GM12878 (cell line): ENCODE data around the gene MZT2A. TPM values are rescaled to one million over a fixed set of nuclear protein-coding genes. Genes with fewer than 3 reads are reported as not detected.

Experiments
- ATF2 ChIP-seq: IDR thresholded peaks from 2 replicates; pipeline ENCODE4 v1.6.1; 2012; ENCODE audit warnings: low read length, inconsistent platforms
- ATF7 ChIP-seq: fragments of 450-650 bp; IDR thresholded peaks from 2 replicates; pipeline ENCODE4 v1.6.1; 2016; ENCODE audit warnings: low read depth, mild to moderate bottlenecking
- BCL3 ChIP-seq: IDR thresholded peaks from 2 replicates; pipeline ENCODE4 v1.6.1; 2011; ENCODE audit warnings: borderline replicate concordance, low read depth, mild to moderate bottlenecking, moderate library complexity, low read length; ENCODE audit not compliant: insufficient read depth, poor library complexity, severe bottlenecking
- BHLHE40 ChIP-seq, 2 experiments: fragments of 450-650 bp in 1 of 2; IDR thresholded peaks; 2 replicates each; pipeline ENCODE4 v1.6.1; 2011 to 2017; ENCODE audit warnings: low read depth in 2 of 2, borderline replicate concordance in 1 of 2, improper control_type of control experiment in 1 of 2, low read length in 1 of 2, mild to moderate bottlenecking in 1 of 2
- CBX3 ChIP-seq: fragments of 200-600 bp; sonication (generic); IDR thresholded peaks from 2 replicates; pipeline ENCODE4 v1.6.1; 2016; ENCODE audit warnings: low read depth, borderline replicate concordance
- CTCF ChIP-seq, 3 experiments: IDR thresholded peaks in 2 of 3; conservative IDR thresholded peaks in 1 of 3; 2 replicates each; pipeline ENCODE4 v1.5.1; 2011; ENCODE audit warnings: low read depth in 3 of 3, low read length in 3 of 3, mild to moderate bottlenecking in 3 of 3, control low read depth in 2 of 3, moderate library complexity in 2 of 3, inconsistent platforms in 1 of 3, mixed read lengths in 1 of 3; ENCODE audit not compliant: control insufficient read depth in 2 of 3, insufficient read depth in 1 of 3; ENCODE audit errors: extremely low read depth in 1 of 3
- E2F4 ChIP-seq: IDR thresholded peaks from 2 replicates; pipeline ENCODE4 v1.6.1; 2012; ENCODE audit warnings: low read depth, low read length, improper control_type of control experiment
- ETV6 ChIP-seq, 2 experiments: fragments of 450-650 bp in 1 of 2; IDR thresholded peaks in 1 of 2; conservative IDR thresholded peaks in 1 of 2; 2 replicates each; pipeline ENCODE4 v1.6.1; 2014; ENCODE audit warnings: antibody characterized with exemption in 1 of 2, borderline replicate concordance in 1 of 2, low read depth in 1 of 2, mild to moderate bottlenecking in 1 of 2, moderate library complexity in 1 of 2
- HCFC1 ChIP-seq: fragments of 150-350 bp; IDR thresholded peaks from 2 replicates; pipeline ENCODE4 v1.6.1; 2014; ENCODE audit warnings: low read length
- IKZF1 ChIP-seq: fragments of 450-650 bp; conservative IDR thresholded peaks from 2 replicates; pipeline ENCODE4 v1.6.1; 2017; ENCODE audit warnings: antibody characterized with exemption, mild to moderate bottlenecking
- JUND ChIP-seq: IDR thresholded peaks from 2 replicates; pipeline ENCODE4 v1.6.1; 2012; ENCODE audit warnings: low read depth, mild to moderate bottlenecking, low read length, improper control_type of control experiment, moderate library complexity
- MTA3 ChIP-seq: IDR thresholded peaks from 2 replicates; pipeline ENCODE4 v1.6.1; 2012; ENCODE audit warnings: low read length, inconsistent platforms, borderline replicate concordance
- NR2C1 ChIP-seq: fragments of 450-650 bp; IDR thresholded peaks from 2 replicates; pipeline ENCODE4 v1.6.1; 2017; ENCODE audit warnings: antibody characterized with exemption, mild to moderate bottlenecking, moderate library complexity
- PML ChIP-seq: IDR thresholded peaks from 2 replicates; pipeline ENCODE4 v1.6.1; 2012; ENCODE audit warnings: low read length, inconsistent platforms
- RAD21 ChIP-seq: IDR thresholded peaks from 2 replicates; pipeline ENCODE4 v1.6.1; 2011; ENCODE audit warnings: mild to moderate bottlenecking, low read depth, low read length, moderate library complexity; ENCODE audit not compliant: insufficient read depth
- RB1 ChIP-seq: fragments of 450-650 bp; formaldehyde crosslinking; IDR thresholded peaks from 2 replicates; pipeline ENCODE4 v1.6.1; 2017; ENCODE audit warnings: mild to moderate bottlenecking, borderline replicate concordance
- RELA ChIP-seq: fragments of 450-650 bp; IDR thresholded peaks from 2 replicates; pipeline ENCODE4 v1.8.0; 2014; ENCODE audit warnings: borderline replicate concordance; ENCODE audit not compliant: partially characterized antibody
- RFX5 ChIP-seq: IDR thresholded peaks from 2 replicates; pipeline ENCODE4 v1.6.1; 2011; ENCODE audit warnings: low read depth, low read length, improper control_type of control experiment
- TCF12 ChIP-seq: IDR thresholded peaks from 2 replicates; pipeline ENCODE4 v1.6.1; 2011; ENCODE audit warnings: low read depth, mild to moderate bottlenecking, low read length
- USF1 ChIP-seq: IDR thresholded peaks from 2 replicates; pipeline ENCODE4 v1.6.1; 2011; ENCODE audit warnings: borderline replicate concordance, low read depth, mild to moderate bottlenecking, moderate library complexity, mixed read lengths, low read length; ENCODE audit not compliant: insufficient read depth; ENCODE audit errors: extremely low read length
- YY1 ChIP-seq: IDR thresholded peaks from 2 replicates; pipeline ENCODE4 v1.6.1; 2011; ENCODE audit warnings: low read depth, mild to moderate bottlenecking, low read length
- ZNF207 ChIP-seq: fragments of 450-650 bp; IDR thresholded peaks from 2 replicates; pipeline ENCODE4 v1.6.1; 2014; ENCODE audit warnings: antibody characterized with exemption, mild to moderate bottlenecking, borderline replicate concordance
- ZSCAN29 ChIP-seq: fragments of 450-650 bp; IDR thresholded peaks from 2 replicates; pipeline ENCODE4 v1.6.1; 2017; ENCODE audit warnings: mild to moderate bottlenecking, moderate library complexity
- polyA plus RNA-seq, 11 experiments: library from polyadenylated mRNA; depleted of rRNA in 4 of 11; unstranded in 6 of 11; stranded (reverse) in 5 of 11; fragments of >200 nt; fragmentation: Nextera tagmentation in 4 of 11; fragmentation: Illumina TruSeq in 1 of 11; extraction: Ambion mirVana in 4 of 11; extraction: Trizol in 1 of 11; gene quantifications; 1 replicate in 1 of 11; 2 replicates in 10 of 11; pipeline versions ENCODE4 v1.2.1 to v1.2.3, GENCODE V29; 2011 to 2016; ENCODE audit warnings: inconsistent platforms in 2 of 11, missing spikeins in 2 of 11, low read depth in 1 of 11
- total RNA-seq, 4 experiments: library from RNA; depleted of rRNA in 3 of 4; stranded (reverse); fragments of >200 nt in 3 of 4; fragmentation: Illumina TruSeq in 1 of 4; extraction: Trizol in 1 of 4; gene quantifications; 2 replicates each; pipeline versions ENCODE4 v1.2.1 to v1.2.3, GENCODE V29; 2013 to 2021

MZT2A gene
- total and polyA plus RNA-seq, 10 of the 15 experiments (the other 5 are each of a cell fraction or from before 2014, with no cell fraction given): 6.3 to 325 (median 151) TPM

- TF ChIP-seq BCL3 (peak; percentile 6), RAD21 (peak; percentile 48), NR2C1 (no peak), IKZF1 (peak; percentile 43), ATF7 (0 out of 2 replicates have a peak, but pooled peaks have one; percentile 28), ATF2 (no peak), TCF12 (no peak), CTCF (IDR thresholded peaks at IDR 0.05 in 2 of 3, conservative IDR thresholded peaks at IDR 0.05 in 1 of 3; ENCODE audit: control insufficient read depth in 2 of 3, extremely low read depth in 1 of 3, insufficient read depth in 1 of 3, low read depth in 3 of 3, low read length in 3 of 3) (peak; percentile 61 to 80 (median 77)), JUND (no peak), ZNF207 (0 out of 2 replicates have a peak, but pooled peaks have one; percentile 47), BHLHE40 (IDR thresholded peaks at IDR 0.05; ENCODE audit: borderline replicate concordance in 1 of 2, low read depth in 2 of 2, low read length in 1 of 2) (peak in 1 of 2 experiments; percentile 55; a peak in 2 of 4 replicates), USF1 (no peak), RB1 (peak; percentile 96; the same call in 1 of the 2 replicates), HCFC1 (peak; percentile 68), ETV6 (conservative IDR thresholded peaks at IDR 0.05 in 1 of 2, IDR thresholded peaks at IDR 0.05 in 1 of 2; ENCODE audit: borderline replicate concordance in 1 of 2, low read depth in 1 of 2) (0 out of 4 replicates have a peak, but pooled peaks of 1 of the 2 experiments have one; percentile 16), MTA3 (no peak), E2F4 (peak; percentile 78), PML (no peak), RELA (peak; percentile 20), CBX3 (no peak), RFX5 (no peak), ZSCAN29 (no peak), YY1 (peak; percentile 96)
Measured at GRCh38 chr2:131492418-131493198, 411 bp upstream of the MZT2A start (continued).
